Cardiac muscle cell (in vitro differentiated cells and primary cell): ENCODE data around the gene LRRC4. TPM values are rescaled to one million over a fixed set of nuclear protein-coding genes. Genes with fewer than 3 reads are reported as not detected.

Experiments
- DNase-seq, 2 donors: peaks; one replicate each; pipeline versions ENCODE4 v3.0.0 to v3.0.0-alpha.2; 2010 to 2017; ENCODE audit warnings: low read depth in 1 of 2, low spot score in 1 of 2
- H3K27ac ChIP-seq: fragments of 200-600 bp; sonication (generic); 2 replicates; pipeline ENCODE4 v1.5.1; 2016
- H3K27me3 ChIP-seq: fragments of 200-600 bp; sonication (generic); 2 replicates; pipeline ENCODE4 v1.6.0; 2016; ENCODE audit warnings: control low read depth
- H3K36me3 ChIP-seq: fragments of 200-600 bp; sonication (generic); 2 replicates; pipeline ENCODE4 v1.5.1; 2016; ENCODE audit warnings: control low read depth
- H3K4me1 ChIP-seq: fragments of 200-600 bp; sonication (generic); 2 replicates; pipeline ENCODE4 v1.8.1; 2017; ENCODE audit warnings: low read depth, mild to moderate bottlenecking, mixed run types
- H3K4me3 ChIP-seq: fragments of 200-600 bp; sonication (generic); 2 replicates; pipeline ENCODE4 v1.5.1; 2016; ENCODE audit warnings: mild to moderate bottlenecking
- H3K9me3 ChIP-seq: fragments of 200-600 bp; sonication (generic); 2 replicates; pipeline ENCODE4 v1.5.1; 2017; ENCODE audit warnings: low read depth, mild to moderate bottlenecking, control low read depth
- CTCF ChIP-seq: IDR thresholded peaks from 2 replicates; pipeline ENCODE4 v1.5.1; 2012; ENCODE audit warnings: low read depth, mild to moderate bottlenecking, low read length
- polyA plus RNA-seq: library from polyadenylated mRNA; unstranded; fragments of >200 nt; fragmentation: Nextera tagmentation; extraction: Ambion mirVana; gene quantifications from 2 replicates; pipeline ENCODE4 v1.2.1, GENCODE V29; 2016
- total RNA-seq: library from RNA; depleted of rRNA; stranded (reverse); fragments of >200 nt; gene quantifications from 2 replicates; pipeline ENCODE4 v1.2.3, GENCODE V29; 2016

The LRRC4 gene
- total and polyA plus RNA-seq, 2 experiments from 2014 or later, result 2.9 to 9.3 TPM

- H3K27me3 ChIP-seq, result peaks cover 45% of the 10 kb centered on the region
- H3K9me3 ChIP-seq, result no peaks in the 10 kb centered on the region
- no peak overlapping the region for H3K27ac ChIP-seq
- peak; percentile 46 for TF ChIP-seq CTCF
- H3K4me3 ChIP-seq, result no peak overlapping the region
- H3K4me1 ChIP-seq, result peaks cover 5% of the 10 kb centered on the region
- H3K36me3 ChIP-seq, result no peaks in the 10 kb centered on the region
- DNase-seq, result peak in 1 of 2 donors; percentile 32
Measured at GRCh38 chr7:128035712-128036111, 4.5 kb upstream of the LRRC4 start.

- H3K9me3 ChIP-seq, result no peaks in the 10 kb centered on the region
- H3K4me1 ChIP-seq, result peaks cover 8% of the 10 kb centered on the region
- H3K36me3 ChIP-seq, result no peaks in the 10 kb centered on the region
- no peak overlapping the region for H3K4me3 ChIP-seq
- no peak for DNase-seq
- peaks cover 39% of the 10 kb centered on the region for H3K27me3 ChIP-seq
- TF ChIP-seq CTCF, result no peak
- H3K27ac ChIP-seq, result no peak overlapping the region
Measured at GRCh38 chr7:128034825-128035224, 3.6 kb upstream of the LRRC4 start.

GRCh38 chr7:128033246-128033645 lies 2.0 kb upstream of the LRRC4 start:
- Histone ChIP-seq H3K4me3 (no peak overlapping the region), H3K9me3 (no peaks in the 10 kb centered on the region), H3K27me3 (peaks cover 25% of the 10 kb centered on the region), H3K36me3 (no peaks in the 10 kb centered on the region), H3K27ac (no peak overlapping the region), H3K4me1 (peaks cover 10% of the 10 kb centered on the region)
- TF ChIP-seq CTCF, result no peak
- no peak for DNase-seq

GRCh38 chr7:128032605-128033235 lies 1.5 kb upstream of the LRRC4 start:
- H3K4me3 ChIP-seq, result peak overlapping the region; percentile 79
- no peak for TF ChIP-seq CTCF
- no peaks in the 10 kb centered on the region for H3K36me3 ChIP-seq
- DNase-seq, result peak in 1 of 2 donors; percentile 18
- no peaks in the 10 kb centered on the region for H3K9me3 ChIP-seq
- H3K27ac ChIP-seq, result no peak overlapping the region
- H3K27me3 ChIP-seq, result peaks cover 25% of the 10 kb centered on the region
- peaks cover 16% of the 10 kb centered on the region for H3K4me1 ChIP-seq

- TF ChIP-seq CTCF, result peak; percentile 35
- Histone ChIP-seq H3K9me3 (no peaks in the 10 kb centered on the region), H3K4me1 (peaks cover 20% of the 10 kb centered on the region), H3K27me3 (peaks cover 19% of the 10 kb centered on the region), H3K36me3 (no peaks in the 10 kb centered on the region), H3K4me3 (peak overlapping the region; percentile 79), H3K27ac (no peak overlapping the region)
- peak; percentile 74 to 90 for DNase-seq
Measured at GRCh38 chr7:128031901-128032604, 816 bp upstream of the LRRC4 start.
